AG09309 (cell line): ENCODE data around the gene FLNC.
A peak's percentile ranks its signal among the peaks of the same experiment; 100 is the strongest.

Source experiments
- DNase-seq: peaks from one replicate; pipeline ENCODE4 v3.0.0-alpha.2; 2010; ENCODE audit warnings: low read depth
- H3K4me3 ChIP-seq: 2 replicates; pipeline ENCODE4 v1.5.1; 2011; ENCODE audit warnings: mild to moderate bottlenecking, low read depth, low read length, moderate library complexity; ENCODE audit not compliant: control insufficient read depth
- TF ChIP-seq, protein P1 (sequence below): IDR thresholded peaks from 2 replicates; pipeline ENCODE4 v1.5.1; 2011; ENCODE audit warnings: mild to moderate bottlenecking, low read depth, low read length, inconsistent platforms; ENCODE audit not compliant: insufficient read depth, control insufficient read depth; ENCODE audit errors: missing control alignments

Gene FLNC

GRCh38 chr7:128826916-128827247 lies 3.3 kb upstream of the FLNC start:
- no peak for DNase-seq
- H3K4me3 ChIP-seq, result no peak overlapping the region
- TF ChIP-seq, protein P1, sequence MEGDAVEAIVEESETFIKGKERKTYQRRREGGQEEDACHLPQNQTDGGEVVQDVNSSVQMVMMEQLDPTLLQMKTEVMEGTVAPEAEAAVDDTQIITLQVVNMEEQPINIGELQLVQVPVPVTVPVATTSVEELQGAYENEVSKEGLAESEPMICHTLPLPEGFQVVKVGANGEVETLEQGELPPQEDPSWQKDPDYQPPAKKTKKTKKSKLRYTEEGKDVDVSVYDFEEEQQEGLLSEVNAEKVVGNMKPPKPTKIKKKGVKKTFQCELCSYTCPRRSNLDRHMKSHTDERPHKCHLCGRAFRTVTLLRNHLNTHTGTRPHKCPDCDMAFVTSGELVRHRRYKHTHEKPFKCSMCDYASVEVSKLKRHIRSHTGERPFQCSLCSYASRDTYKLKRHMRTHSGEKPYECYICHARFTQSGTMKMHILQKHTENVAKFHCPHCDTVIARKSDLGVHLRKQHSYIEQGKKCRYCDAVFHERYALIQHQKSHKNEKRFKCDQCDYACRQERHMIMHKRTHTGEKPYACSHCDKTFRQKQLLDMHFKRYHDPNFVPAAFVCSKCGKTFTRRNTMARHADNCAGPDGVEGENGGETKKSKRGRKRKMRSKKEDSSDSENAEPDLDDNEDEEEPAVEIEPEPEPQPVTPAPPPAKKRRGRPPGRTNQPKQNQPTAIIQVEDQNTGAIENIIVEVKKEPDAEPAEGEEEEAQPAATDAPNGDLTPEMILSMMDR, result no peak

- DNase-seq, result no peak
- H3K4me3 ChIP-seq, result no peak overlapping the region
These were observed 2.8 kb upstream of the FLNC start for GRCh38 chr7:128827248-128827958.

DNA sequence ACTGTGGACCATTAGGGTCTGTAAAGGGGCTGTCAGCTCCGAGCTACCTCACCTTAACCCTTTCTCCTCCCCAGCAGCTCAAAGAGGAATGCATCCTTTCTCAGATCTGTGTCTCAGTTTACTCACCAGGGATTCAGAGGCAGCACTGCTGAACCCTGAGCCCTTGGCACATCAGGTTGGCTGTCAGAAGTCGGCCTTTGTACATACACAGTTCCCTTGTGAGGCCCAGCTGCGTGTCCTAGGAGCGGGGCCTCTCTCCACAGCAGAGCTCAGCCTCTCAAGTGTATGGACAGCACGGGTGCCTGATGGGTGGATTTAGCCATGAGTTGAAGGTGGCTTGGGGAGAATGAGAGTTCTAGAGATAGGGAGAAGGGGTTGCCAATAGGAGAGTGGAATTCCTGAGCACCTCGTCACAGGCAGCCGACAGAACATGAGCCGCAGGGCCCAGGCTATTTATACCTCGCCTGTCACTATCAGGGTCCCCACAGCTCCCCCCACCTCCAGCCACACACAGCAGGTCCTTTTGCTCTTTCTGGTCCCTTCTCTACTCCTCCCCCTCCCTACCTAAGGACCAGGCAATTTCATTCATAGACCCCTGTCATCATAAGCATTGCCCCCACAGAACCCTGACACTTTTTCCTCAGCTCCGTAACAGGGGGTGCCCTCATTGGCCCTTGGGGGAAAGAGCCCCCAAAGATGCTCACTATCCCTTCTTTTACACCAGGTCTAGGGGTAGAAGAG lies 2.1 kb upstream of the FLNC start:
- TF ChIP-seq, protein P1, result no peak
- no peak overlapping the region for H3K4me3 ChIP-seq
- no peak for DNase-seq

More at GRCh38 chr7:128827248-128827958, 2.8 kb upstream of the FLNC start:
- TF ChIP-seq, protein P1, result no peak

DNA sequence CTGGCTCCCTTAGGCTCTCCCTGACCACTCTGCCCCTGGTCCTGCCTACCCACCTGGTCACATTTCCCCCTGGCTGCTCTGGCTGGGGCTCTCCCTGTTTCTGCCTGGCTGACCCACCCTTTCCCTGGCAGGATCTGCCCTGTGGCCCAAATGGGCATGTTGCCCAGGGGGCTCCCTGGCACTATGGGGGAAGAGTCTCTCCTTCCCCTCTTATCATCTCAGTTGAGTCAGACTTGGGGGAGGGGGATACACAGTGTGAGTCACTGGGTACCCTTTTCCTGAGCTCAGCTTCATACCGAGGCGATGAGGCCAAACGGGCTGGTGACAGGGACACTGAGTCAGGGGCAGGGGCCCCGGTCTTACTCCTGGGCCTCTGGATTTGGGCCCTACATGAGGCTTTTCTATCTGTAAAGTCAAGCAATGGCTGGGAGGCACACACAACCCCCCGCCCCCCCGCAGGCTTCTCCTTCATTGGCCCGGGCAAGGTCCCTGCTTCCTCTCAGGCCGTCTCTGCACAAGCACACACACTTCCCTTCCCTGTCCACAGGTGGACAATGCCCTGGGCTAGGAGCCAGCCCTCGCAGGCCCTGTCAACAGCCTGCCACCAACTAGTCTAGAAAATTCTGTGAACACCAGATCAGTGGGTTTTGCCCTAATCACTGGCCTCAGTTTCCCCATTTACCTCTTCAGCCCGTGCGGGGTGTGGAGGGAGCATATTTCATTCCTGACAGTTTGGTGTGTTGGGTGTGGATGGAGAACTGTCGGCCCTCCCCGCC lies 627 bp upstream of the FLNC start:
- H3K4me3 ChIP-seq, result peak overlapping the region; percentile 37
- DNase-seq, result no peak
- TF ChIP-seq, protein P1, result no peak

DNA sequence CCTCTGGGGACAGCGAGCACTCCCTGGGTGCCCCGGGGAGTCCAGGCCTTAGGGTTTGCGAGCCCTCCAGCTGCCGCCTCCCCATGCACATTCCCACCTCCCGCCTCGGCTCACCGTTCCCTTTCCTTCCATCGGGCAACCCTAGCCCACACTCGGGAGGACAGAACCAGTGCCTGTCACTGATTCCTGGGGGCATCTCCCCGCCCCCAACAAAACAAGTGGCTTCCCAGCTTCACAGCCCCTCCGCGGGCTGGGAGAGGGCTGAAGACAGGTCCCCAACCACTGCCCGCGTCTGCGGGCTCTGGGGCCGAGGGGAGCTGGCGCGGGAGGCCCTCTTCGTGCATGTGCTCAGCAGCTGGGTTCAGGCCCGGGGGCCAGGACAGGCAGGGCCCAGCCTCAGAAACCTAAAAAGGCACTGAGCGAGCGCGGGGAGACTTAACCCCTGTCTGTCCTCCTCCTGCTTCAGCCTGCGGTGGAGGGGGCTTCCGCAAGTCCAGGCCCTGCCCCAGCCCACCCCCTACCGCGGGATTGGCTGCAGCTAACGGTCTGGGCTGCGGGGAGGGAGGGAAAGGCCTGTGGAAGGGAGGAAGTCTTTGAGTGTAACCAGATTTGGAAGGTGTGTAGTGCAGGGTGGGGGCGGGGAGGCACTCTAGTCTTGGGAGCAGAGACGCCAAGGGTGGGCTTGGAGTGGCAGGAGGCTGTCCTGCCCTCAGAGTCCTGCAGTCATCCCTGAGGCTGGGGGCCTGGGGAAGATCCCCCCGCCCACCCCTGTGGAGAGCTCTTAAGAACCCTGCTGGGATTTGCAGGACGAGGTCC lies 1.2 kb downstream of the FLNC start:
- H3K4me3 ChIP-seq, result peak overlapping the region; percentile 90
- no peak for DNase-seq
- TF ChIP-seq, protein P1, result no peak
